Smooth muscle cell (in vitro differentiated cells): ENCODE measurements around the gene CATSPER4. TPM values are rescaled to one million over a fixed set of nuclear protein-coding genes. Genes with fewer than 3 reads are reported as not detected.

ENCODE experiments used
- DNase-seq: peaks from one replicate; lab custom pipeline; 2025; ENCODE audit not compliant: unreplicated experiment; lab: John Stamatoyannopoulos, UW
- H2AFZ ChIP-seq: fragments of 200-600 bp; sonication (generic); 2 replicates; pipeline ENCODE4 v1.6.0; 2016; ENCODE audit warnings: antibody characterized with exemption, low read depth, mild to moderate bottlenecking
- H3F3A ChIP-seq: fragments of 200-600 bp; sonication (generic); 2 replicates; pipeline ENCODE4 v1.6.0; 2017; ENCODE audit warnings: antibody characterized with exemption, low read depth
- H3K27ac ChIP-seq: fragments of 200-600 bp; sonication (generic); 2 replicates; pipeline ENCODE4 v1.5.1; 2016; ENCODE audit warnings: low read depth, mild to moderate bottlenecking
- H3K27me3 ChIP-seq: fragments of 200-600 bp; sonication (generic); 2 replicates; pipeline ENCODE4 v1.6.1; 2016; ENCODE audit warnings: low read depth, mild to moderate bottlenecking
- H3K36me3 ChIP-seq: fragments of 200-600 bp; sonication (generic); 2 replicates; pipeline ENCODE4 v1.5.1; 2016; ENCODE audit warnings: low read depth
- H3K4me1 ChIP-seq: fragments of 200-600 bp; sonication (generic); 2 replicates; pipeline ENCODE4 v1.5.1; 2016; ENCODE audit warnings: low read depth
- H3K4me2 ChIP-seq: fragments of 200-600 bp; sonication (generic); 2 replicates; pipeline ENCODE4 v1.6.0; 2016; ENCODE audit warnings: mild to moderate bottlenecking
- H3K4me3 ChIP-seq: fragments of 200-600 bp; sonication (generic); 2 replicates; pipeline ENCODE4 v1.5.1; 2016; ENCODE audit warnings: mild to moderate bottlenecking
- H3K79me2 ChIP-seq: fragments of 200-600 bp; sonication (generic); 2 replicates; pipeline ENCODE4 v1.6.0; 2016; ENCODE audit warnings: low read depth, mild to moderate bottlenecking
- H3K9ac ChIP-seq: fragments of 200-600 bp; sonication (generic); 2 replicates; pipeline ENCODE4 v1.6.0; 2016; ENCODE audit warnings: low read depth
- H3K9me3 ChIP-seq: fragments of 200-600 bp; sonication (generic); replicated peaks from 2 replicates; pipeline ENCODE4 v1.5.1; 2016; ENCODE audit warnings: low read depth
- H4K20me1 ChIP-seq: fragments of 200-600 bp; sonication (generic); 2 replicates; pipeline ENCODE4 v1.6.0; 2016; ENCODE audit warnings: low read depth
- WGBS: methylation state at CpG from one replicate; pipeline ENCODE4 v1.1.7; 2016; ENCODE audit warnings: low lambda C conversion rate; 5-methylcytosine and 5-hydroxymethylcytosine counted together
- polyA plus RNA-seq: library from polyadenylated mRNA; unstranded; fragments of >200 nt; fragmentation: Nextera tagmentation; extraction: Ambion mirVana; gene quantifications from 2 replicates; pipeline ENCODE4 v1.2.1, GENCODE V29; 2016
- total RNA-seq: library from RNA; depleted of rRNA; stranded (reverse); fragments of >200 nt; gene quantifications from 2 replicates; pipeline ENCODE4 v1.2.3, GENCODE V29; 2014
- TF ChIP-seq, protein P1 (sequence below): fragments of 200-600 bp; sonication (generic); IDR thresholded peaks from 2 replicates; pipeline ENCODE4 v1.5.1; 2017; ENCODE audit warnings: borderline replicate concordance, mild to moderate bottlenecking, antibody characterized with exemption; ENCODE audit not compliant: insufficient read depth, poor library complexity, severe bottlenecking

The CATSPER4 gene
- total and polyA plus RNA-seq, 2 experiments from 2014 or later, result not detected

- Histone ChIP-seq H3K9ac (no peak overlapping the region), H3K4me3 (no peak overlapping the region), H3K36me3 (no peaks in the 10 kb centered on the region), H3K27ac (no peak overlapping the region), H3K4me1 (no peaks in the 10 kb centered on the region), H3K9me3 (no peaks in the 10 kb centered on the region), H3K27me3 (no peaks in the 10 kb centered on the region), H3K79me2 (no peaks in the 10 kb centered on the region), H3K4me2 (no peak overlapping the region), H2AFZ (no peak overlapping the region), H4K20me1 (no peaks in the 10 kb centered on the region), H3F3A (no peaks in the 10 kb centered on the region)
- DNase-seq, result no peak
- WGBS, result 68% methylated on average over 6 of the region's 6 CpGs
- TF ChIP-seq, protein P1, sequence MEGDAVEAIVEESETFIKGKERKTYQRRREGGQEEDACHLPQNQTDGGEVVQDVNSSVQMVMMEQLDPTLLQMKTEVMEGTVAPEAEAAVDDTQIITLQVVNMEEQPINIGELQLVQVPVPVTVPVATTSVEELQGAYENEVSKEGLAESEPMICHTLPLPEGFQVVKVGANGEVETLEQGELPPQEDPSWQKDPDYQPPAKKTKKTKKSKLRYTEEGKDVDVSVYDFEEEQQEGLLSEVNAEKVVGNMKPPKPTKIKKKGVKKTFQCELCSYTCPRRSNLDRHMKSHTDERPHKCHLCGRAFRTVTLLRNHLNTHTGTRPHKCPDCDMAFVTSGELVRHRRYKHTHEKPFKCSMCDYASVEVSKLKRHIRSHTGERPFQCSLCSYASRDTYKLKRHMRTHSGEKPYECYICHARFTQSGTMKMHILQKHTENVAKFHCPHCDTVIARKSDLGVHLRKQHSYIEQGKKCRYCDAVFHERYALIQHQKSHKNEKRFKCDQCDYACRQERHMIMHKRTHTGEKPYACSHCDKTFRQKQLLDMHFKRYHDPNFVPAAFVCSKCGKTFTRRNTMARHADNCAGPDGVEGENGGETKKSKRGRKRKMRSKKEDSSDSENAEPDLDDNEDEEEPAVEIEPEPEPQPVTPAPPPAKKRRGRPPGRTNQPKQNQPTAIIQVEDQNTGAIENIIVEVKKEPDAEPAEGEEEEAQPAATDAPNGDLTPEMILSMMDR, result no peak
These were observed 23.0 kb downstream of the CATSPER4 start for GRCh38 chr1:26213335-26213905.

DNA sequence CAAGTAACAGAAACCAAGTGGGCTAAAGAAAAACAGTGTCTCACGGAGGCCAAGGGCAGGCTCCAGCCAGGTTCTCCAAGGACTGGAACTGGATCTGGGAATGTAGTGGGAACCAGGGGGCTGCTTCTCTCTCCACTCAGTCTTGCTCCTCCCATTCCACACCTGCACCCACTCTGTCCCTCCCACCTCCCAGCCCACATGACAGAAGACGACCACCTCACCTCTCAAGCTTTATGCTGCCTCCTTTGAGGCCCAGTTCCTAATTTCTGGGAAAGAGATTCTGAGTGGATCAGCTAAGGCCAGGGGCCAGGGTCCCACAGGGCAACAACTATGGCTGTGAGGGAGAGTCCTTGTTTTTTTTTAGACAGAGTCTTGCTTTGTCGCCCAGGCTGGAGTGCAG, 24.8 kb downstream of the CATSPER4 start:
- Histone ChIP-seq H3K9ac (no peak overlapping the region), H3K4me1 (no peaks in the 10 kb centered on the region), H3K27me3 (no peaks in the 10 kb centered on the region), H3K36me3 (no peaks in the 10 kb centered on the region), H3K79me2 (no peaks in the 10 kb centered on the region), H4K20me1 (no peaks in the 10 kb centered on the region), H3F3A (no peaks in the 10 kb centered on the region), H3K4me2 (no peak overlapping the region), H2AFZ (no peak overlapping the region), H3K27ac (no peak overlapping the region), H3K4me3 (no peak overlapping the region), H3K9me3 (no peaks in the 10 kb centered on the region)
- no peak for DNase-seq
- TF ChIP-seq, protein P1, result no peak
- WGBS, result 60% methylated on average over 3 of the region's 3 CpGs

DNA sequence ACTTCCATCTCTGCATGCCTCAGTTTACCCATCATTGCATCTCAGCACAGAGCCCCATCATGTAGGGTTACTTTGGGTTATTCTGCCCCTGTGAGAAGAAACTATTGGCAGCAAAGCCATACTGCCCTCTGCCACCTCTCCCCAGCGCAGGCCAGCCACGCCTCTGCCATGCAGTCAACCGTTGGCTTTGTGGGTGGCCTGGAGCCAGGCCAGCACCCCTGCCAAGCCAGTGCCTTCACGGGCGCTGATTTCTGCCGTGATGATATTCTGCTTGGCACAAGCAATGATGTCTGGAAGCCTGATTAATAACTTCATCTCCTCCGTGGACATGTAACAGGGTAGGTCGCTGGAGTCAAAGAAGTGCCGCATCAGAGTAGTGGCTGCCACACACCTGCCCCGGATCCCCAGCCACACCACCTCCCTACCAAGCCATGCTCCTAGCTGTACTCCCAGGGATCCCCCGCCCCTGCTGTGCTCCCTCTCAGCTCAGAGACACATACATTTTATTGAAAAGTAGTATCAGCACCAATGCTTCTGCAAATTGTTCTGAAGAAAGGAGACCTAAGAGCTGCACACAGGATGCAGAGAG, 28.6 kb downstream of the CATSPER4 start:
- H3K79me2 ChIP-seq, result no peaks in the 10 kb centered on the region
- no peak overlapping the region for H3K9ac ChIP-seq
- no peaks in the 10 kb centered on the region for H3F3A ChIP-seq
- no peaks in the 10 kb centered on the region for H3K4me1 ChIP-seq
- no peak for DNase-seq
- H4K20me1 ChIP-seq, result no peaks in the 10 kb centered on the region
- no peak overlapping the region for H3K27ac ChIP-seq
- H2AFZ ChIP-seq, result no peak overlapping the region
- H3K27me3 ChIP-seq, result no peaks in the 10 kb centered on the region
- no peaks in the 10 kb centered on the region for H3K36me3 ChIP-seq
- TF ChIP-seq, protein P1, result no peak
- H3K9me3 ChIP-seq, result no peaks in the 10 kb centered on the region
- no peak overlapping the region for H3K4me2 ChIP-seq
- no peak overlapping the region for H3K4me3 ChIP-seq
- WGBS, result 92% methylated on average over 11 of the region's 11 CpGs

- Histone ChIP-seq H3K4me1 (no peaks in the 10 kb centered on the region), H3K4me2 (no peak overlapping the region), H3F3A (no peaks in the 10 kb centered on the region), H3K27ac (no peak overlapping the region), H3K36me3 (no peaks in the 10 kb centered on the region), H3K79me2 (no peaks in the 10 kb centered on the region), H4K20me1 (no peaks in the 10 kb centered on the region), H3K27me3 (no peaks in the 10 kb centered on the region), H3K9ac (no peak overlapping the region), H3K9me3 (no peaks in the 10 kb centered on the region), H3K4me3 (no peak overlapping the region), H2AFZ (no peak overlapping the region)
- DNase-seq, result no peak
- TF ChIP-seq, protein P1, result no peak
- 86% methylated on average over 27 of the region's 27 CpGs for WGBS
These were observed 30.0 kb downstream of the CATSPER4 start for GRCh38 chr1:26220199-26220912.
